SK-N-SH (cell line): ENCODE results near the gene GLA. TPM values are rescaled to one million over a fixed set of nuclear protein-coding genes. Genes with fewer than 3 reads are reported as not detected.
A peak's percentile ranks its signal among the peaks of the same experiment; 100 is the strongest.

Experiments used
- CTCF ChIA-PET: fragments of 300-600, 350-600 bp; formaldehyde crosslinking; extraction: SDS; loops from one replicate; lab custom pipeline; 2021; lab: Yijun Ruan, JAX
- POLR2A ChIA-PET: fragments of 350-600 bp; sonication (Branson Sonifier 250); formaldehyde crosslinking; extraction: SDS; loops from one replicate; lab custom pipeline; 2020; ENCODE audit warnings: antibody characterized with exemption, inconsistent platforms; lab: Yijun Ruan, JAX
- DNase-seq: peaks from one replicate; pipeline ENCODE4 v3.0.0; 2012
- H2AFZ ChIP-seq: fragments of 200-600 bp; sonication (generic); 2 replicates; pipeline ENCODE4 v1.8.1; 2016; ENCODE audit warnings: antibody characterized with exemption, mild to moderate bottlenecking, low read depth
- H3F3A ChIP-seq: fragments of 200-600 bp; sonication (generic); replicated peaks from 2 replicates; pipeline ENCODE3; 2016; ENCODE audit warnings: antibody characterized with exemption, mild to moderate bottlenecking; ENCODE audit not compliant: insufficient read depth
- H3K27ac ChIP-seq, 2 experiments: fragments of 200-500 bp in 1 of 2; fragments of 200-600 bp in 1 of 2; sonication (Bioruptor generic) in 1 of 2; sonication (generic), shearing (Covaris generic) in 1 of 2; 2 replicates each; pipeline versions ENCODE4 v1.5.1 to v1.6.1; 2014 to 2016; ENCODE audit warnings: low read depth in 2 of 2, inconsistent platforms in 1 of 2, low read length in 1 of 2, mild to moderate bottlenecking in 1 of 2, mixed read lengths in 1 of 2
- H3K27me3 ChIP-seq: fragments of 200-600 bp; sonication (generic), shearing (Covaris generic); 2 replicates; pipeline ENCODE4 v1.6.1; 2016; ENCODE audit warnings: mixed run types; ENCODE audit not compliant: insufficient read depth
- H3K36me3 ChIP-seq, 2 experiments: fragments of 200-500 bp in 1 of 2; fragments of 200-600 bp in 1 of 2; sonication (Bioruptor generic) in 1 of 2; sonication (generic) in 1 of 2; replicated peaks in 1 of 2; 2 replicates each; pipeline versions ENCODE3 to v1.5.1; 2014 to 2016; ENCODE audit warnings: low read length in 1 of 2, mild to moderate bottlenecking in 1 of 2; ENCODE audit not compliant: insufficient read depth in 2 of 2, control insufficient read depth in 1 of 2
- H3K4me1 ChIP-seq, 2 experiments: fragments of 200-500 bp in 1 of 2; fragments of 200-600 bp in 1 of 2; sonication (Bioruptor generic) in 1 of 2; sonication (generic), shearing (Covaris generic) in 1 of 2; 2 replicates each; pipeline versions ENCODE4 v1.5.1 to v1.6.1; 2014 to 2016; ENCODE audit warnings: low read depth in 1 of 2, low read length in 1 of 2, mixed run types in 1 of 2; ENCODE audit not compliant: insufficient read depth in 2 of 2, control insufficient read depth in 1 of 2
- H3K4me2 ChIP-seq: fragments of 200-600 bp; sonication (generic), shearing (Covaris generic); 2 replicates; pipeline ENCODE4 v1.6.1; 2017; ENCODE audit warnings: mixed run types
- H3K4me3 ChIP-seq, 2 experiments: fragments of 200-500 bp in 1 of 2; fragments of 200-600 bp in 1 of 2; sonication (Bioruptor generic) in 1 of 2; sonication (generic), shearing (Covaris generic) in 1 of 2; 2 replicates each; pipeline versions ENCODE4 v1.5.1 to v1.8.1; 2014 to 2016; ENCODE audit warnings: low read depth in 2 of 2, inconsistent platforms in 1 of 2, low read length in 1 of 2, mild to moderate bottlenecking in 1 of 2, mixed read lengths in 1 of 2, moderate library complexity in 1 of 2
- H3K79me2 ChIP-seq: fragments of 200-600 bp; sonication (generic); 2 replicates; pipeline ENCODE4 v1.8.1; 2017; ENCODE audit warnings: mild to moderate bottlenecking; ENCODE audit not compliant: insufficient read depth
- H3K9ac ChIP-seq: fragments of 200-600 bp; sonication (generic); 2 replicates; pipeline ENCODE4 v1.6.1; 2017; ENCODE audit warnings: mixed run types
- H3K9me2 ChIP-seq: fragments of 200-600 bp; sonication (generic); 2 replicates; pipeline ENCODE4 v1.6.1; 2017; ENCODE audit warnings: mixed run types
- H3K9me3 ChIP-seq: fragments of 200-600 bp; sonication (generic); 2 replicates; pipeline ENCODE4 v1.6.1; 2017; ENCODE audit warnings: mixed run types, mild to moderate bottlenecking, moderate library complexity
- H4K20me1 ChIP-seq: fragments of 200-600 bp; sonication (generic); 2 replicates; pipeline ENCODE4 v1.6.1; 2017; ENCODE audit warnings: mild to moderate bottlenecking, mixed run types; ENCODE audit not compliant: insufficient read depth
- FOSL2 ChIP-seq: IDR thresholded peaks from 2 replicates; pipeline ENCODE4 v1.4.0; 2012; ENCODE audit warnings: low read depth, mild to moderate bottlenecking, moderate library complexity, borderline replicate concordance
- FOXJ3 ChIP-seq: sonication (generic); formaldehyde crosslinking; IDR thresholded peaks from 2 replicates; pipeline ENCODE4 v1.5.1; 2020; ENCODE audit warnings: mild to moderate bottlenecking, missing genetic modification reagents
- GABPA ChIP-seq: IDR thresholded peaks from 2 replicates; pipeline ENCODE4 v1.4.0; 2012; ENCODE audit warnings: low read depth, mild to moderate bottlenecking
- NRF1 ChIP-seq: IDR thresholded peaks from 2 replicates; pipeline ENCODE4 v1.6.1; 2012; ENCODE audit warnings: low read depth, mild to moderate bottlenecking, low read length
- SIN3A ChIP-seq: IDR thresholded peaks from 2 replicates; pipeline ENCODE4 v1.6.1; 2012; ENCODE audit warnings: low read depth, mild to moderate bottlenecking, low read length, moderate library complexity, borderline replicate concordance
- TAF1 ChIP-seq: IDR thresholded peaks from 2 replicates; pipeline ENCODE4 v1.6.1; 2012; ENCODE audit warnings: low read depth, mild to moderate bottlenecking, low read length, moderate library complexity, borderline replicate concordance
- TCF12 ChIP-seq: IDR thresholded peaks from 2 replicates; pipeline ENCODE4 v1.4.0; 2012
- WGBS: methylation state at CpG from one replicate; pipeline ENCODE4 v1.1.6; 2017; ENCODE audit warnings: low lambda C conversion rate; 5-methylcytosine and 5-hydroxymethylcytosine counted together
- polyA plus RNA-seq, 3 experiments: library from polyadenylated mRNA; depleted of rRNA; stranded (reverse); fragments of >200 nt; gene quantifications; 2 replicates each; pipeline ENCODE4 v1.2.3, GENCODE V29; 2012
- TF ChIP-seq, protein P1 (sequence below): IDR thresholded peaks from 2 replicates; pipeline ENCODE4; 2012
- TF ChIP-seq, protein P2 (sequence below): fragments of 200-600 bp; sonication (generic); IDR thresholded peaks from 2 replicates; pipeline ENCODE4 v1.6.1; 2017; ENCODE audit warnings: antibody characterized with exemption, mild to moderate bottlenecking, moderate library complexity
- TF ChIP-seq, protein P3 (sequence below): fragments of 150-350 bp; IDR thresholded peaks from 2 replicates; pipeline ENCODE4 v1.6.1; 2017; ENCODE audit warnings: antibody characterized with exemption, low read length, low read depth, borderline replicate concordance

The GLA gene
- polyA plus RNA-seq, 1 of the 3 experiments (the other 2 are of a cell fraction): 20.4 TPM

DNA sequence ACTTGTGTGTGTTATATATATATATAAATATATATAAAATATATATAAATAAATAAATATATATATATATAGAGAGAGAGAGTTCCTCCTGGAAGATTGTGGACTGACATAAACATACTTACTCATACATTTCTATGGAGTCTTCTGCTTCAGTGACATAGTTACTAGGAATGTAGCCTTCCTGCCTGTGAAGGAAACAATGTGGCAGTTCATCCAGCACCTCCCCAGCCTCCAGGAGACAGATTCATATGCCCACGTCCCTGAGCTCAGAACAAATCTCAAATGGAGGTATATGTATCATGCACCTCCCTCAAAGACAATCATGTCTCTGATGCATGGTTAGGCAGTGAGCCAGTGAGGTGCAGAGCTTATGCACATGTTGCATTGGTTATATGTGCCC, 47.8 kb downstream of the GLA start:
- H3K27me3 ChIP-seq: peaks cover 34% of the 10 kb centered on the region
- no peaks in the 10 kb centered on the region for H3K79me2 ChIP-seq
- no peaks in the 10 kb centered on the region for H3K36me3 ChIP-seq
- no peak overlapping the region for H3K4me2 ChIP-seq
- no peak overlapping the region for H3K9ac ChIP-seq
- CTCF ChIA-PET: interaction anchor here (1.1 to 1.2 kb wide), 2 partner anchors 9 to 30 kb away, joined by 3 read pairs; no protein-coding TSS in a partner anchor
- DNase-seq: no peak
- H4K20me1 ChIP-seq: no peaks in the 10 kb centered on the region
- H3K4me3 ChIP-seq: no peak overlapping the region
- H3F3A ChIP-seq: no peaks in the 10 kb centered on the region
- H3K27ac ChIP-seq: no peak overlapping the region
- H3K9me3 ChIP-seq: no peaks in the 10 kb centered on the region
- peaks cover 0 to 2% of the 10 kb centered on the region in 2 experiments; a peak in 1 of 4 replicates for H3K4me1 ChIP-seq
- no peak overlapping the region for H2AFZ ChIP-seq
- H3K9me2 ChIP-seq: no peaks in the 10 kb centered on the region
- 17% methylated on average over 1 of the region's 1 CpG for WGBS
- no peak for TF ChIP-seq TAF1
- TF ChIP-seq GABPA: no peak
- TF ChIP-seq NRF1: no peak
- no peak for TF ChIP-seq FOXJ3 (CRISPR knock-in tag)
- no peak for TF ChIP-seq FOSL2
- no peak for TF ChIP-seq SIN3A
- TF ChIP-seq TCF12: no peak
- TF ChIP-seq, protein P1, sequence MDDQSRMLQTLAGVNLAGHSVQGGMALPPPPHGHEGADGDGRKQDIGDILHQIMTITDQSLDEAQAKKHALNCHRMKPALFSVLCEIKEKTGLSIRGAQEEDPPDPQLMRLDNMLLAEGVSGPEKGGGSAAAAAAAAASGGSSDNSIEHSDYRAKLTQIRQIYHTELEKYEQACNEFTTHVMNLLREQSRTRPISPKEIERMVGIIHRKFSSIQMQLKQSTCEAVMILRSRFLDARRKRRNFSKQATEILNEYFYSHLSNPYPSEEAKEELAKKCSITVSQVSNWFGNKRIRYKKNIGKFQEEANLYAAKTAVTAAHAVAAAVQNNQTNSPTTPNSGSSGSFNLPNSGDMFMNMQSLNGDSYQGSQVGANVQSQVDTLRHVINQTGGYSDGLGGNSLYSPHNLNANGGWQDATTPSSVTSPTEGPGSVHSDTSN: no peak
- POLR2A ChIA-PET: no interaction called here

DNA sequence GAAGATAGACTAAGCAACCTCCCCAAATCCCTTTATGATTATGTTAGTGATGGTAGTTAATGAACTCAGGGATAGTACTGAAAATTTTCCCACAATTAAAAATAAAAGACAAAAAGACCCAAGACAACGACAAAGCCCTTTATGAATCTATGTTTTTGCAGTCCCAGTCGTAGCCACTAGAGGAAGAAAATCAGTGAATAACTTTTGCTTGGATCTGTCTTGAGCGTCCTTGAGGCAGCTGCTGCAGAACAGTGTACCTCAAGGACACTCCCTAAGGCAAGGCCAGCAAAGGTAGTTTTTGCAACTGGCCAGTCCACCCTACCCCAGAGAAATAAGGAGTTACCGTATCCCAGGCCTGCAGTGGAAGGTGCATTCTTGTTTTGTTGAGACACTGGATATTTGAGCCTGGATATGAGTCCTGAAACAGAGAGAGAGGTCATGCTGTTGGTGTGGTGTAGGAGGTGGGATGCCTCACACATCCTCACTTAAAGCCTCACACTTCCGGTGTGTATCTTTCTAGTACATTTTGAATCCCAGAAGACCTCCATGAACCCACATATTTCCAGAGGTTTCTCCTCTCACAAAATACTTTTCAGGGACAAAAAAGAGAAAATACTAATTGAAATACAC, 50.4 kb downstream of the GLA start:
- DNase-seq: no peak
- TF ChIP-seq, protein P2, sequence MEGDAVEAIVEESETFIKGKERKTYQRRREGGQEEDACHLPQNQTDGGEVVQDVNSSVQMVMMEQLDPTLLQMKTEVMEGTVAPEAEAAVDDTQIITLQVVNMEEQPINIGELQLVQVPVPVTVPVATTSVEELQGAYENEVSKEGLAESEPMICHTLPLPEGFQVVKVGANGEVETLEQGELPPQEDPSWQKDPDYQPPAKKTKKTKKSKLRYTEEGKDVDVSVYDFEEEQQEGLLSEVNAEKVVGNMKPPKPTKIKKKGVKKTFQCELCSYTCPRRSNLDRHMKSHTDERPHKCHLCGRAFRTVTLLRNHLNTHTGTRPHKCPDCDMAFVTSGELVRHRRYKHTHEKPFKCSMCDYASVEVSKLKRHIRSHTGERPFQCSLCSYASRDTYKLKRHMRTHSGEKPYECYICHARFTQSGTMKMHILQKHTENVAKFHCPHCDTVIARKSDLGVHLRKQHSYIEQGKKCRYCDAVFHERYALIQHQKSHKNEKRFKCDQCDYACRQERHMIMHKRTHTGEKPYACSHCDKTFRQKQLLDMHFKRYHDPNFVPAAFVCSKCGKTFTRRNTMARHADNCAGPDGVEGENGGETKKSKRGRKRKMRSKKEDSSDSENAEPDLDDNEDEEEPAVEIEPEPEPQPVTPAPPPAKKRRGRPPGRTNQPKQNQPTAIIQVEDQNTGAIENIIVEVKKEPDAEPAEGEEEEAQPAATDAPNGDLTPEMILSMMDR: peak; percentile 56
- TF ChIP-seq, protein P3, sequence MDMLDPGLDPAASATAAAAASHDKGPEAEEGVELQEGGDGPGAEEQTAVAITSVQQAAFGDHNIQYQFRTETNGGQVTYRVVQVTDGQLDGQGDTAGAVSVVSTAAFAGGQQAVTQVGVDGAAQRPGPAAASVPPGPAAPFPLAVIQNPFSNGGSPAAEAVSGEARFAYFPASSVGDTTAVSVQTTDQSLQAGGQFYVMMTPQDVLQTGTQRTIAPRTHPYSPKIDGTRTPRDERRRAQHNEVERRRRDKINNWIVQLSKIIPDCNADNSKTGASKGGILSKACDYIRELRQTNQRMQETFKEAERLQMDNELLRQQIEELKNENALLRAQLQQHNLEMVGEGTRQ: no peak
- WGBS: 22% methylated on average over 5 of the region's 5 CpGs

More for the DNA sequence above, 50.4 kb downstream of the GLA start:
- no peak overlapping the region for H3K27ac ChIP-seq
- no peaks in the 10 kb centered on the region for H3K9me3 ChIP-seq
- POLR2A ChIA-PET: no interaction called here
- no peaks in the 10 kb centered on the region for H3F3A ChIP-seq
- H3K27me3 ChIP-seq: peaks cover 30% of the 10 kb centered on the region
- CTCF ChIA-PET: interaction anchor here (1.0 to 1.5 kb wide), 2 partner anchors 10 to 21 kb away, joined by 3 to 4 read pairs; no protein-coding TSS in a partner anchor
- H3K4me2 ChIP-seq: no peak overlapping the region
- no peak overlapping the region for H3K4me3 ChIP-seq
- no peaks in the 10 kb centered on the region for H4K20me1 ChIP-seq
- no peak overlapping the region for H3K9ac ChIP-seq
- no peaks in the 10 kb centered on the region; a peak in 1 of 4 replicates for H3K4me1 ChIP-seq
- H3K79me2 ChIP-seq: no peaks in the 10 kb centered on the region
- no peak overlapping the region for H2AFZ ChIP-seq
- H3K9me2 ChIP-seq: no peaks in the 10 kb centered on the region
- no peaks in the 10 kb centered on the region for H3K36me3 ChIP-seq
